ENCODE results near the gene MDP1. TPM values are rescaled to one million over a fixed set of nuclear protein-coding genes. Genes with fewer than 3 reads are reported as not detected.

MDP1 gene
- total and polyA plus RNA-seq, 2 experiments from 2014 or later, result 9.8 to 31.1 TPM

GRCh38 chr14:24260780-24261157 is 44.9 kb upstream of the MDP1 start (continued):
- TF ChIP-seq REST (IDR thresholded peaks at IDR 0.05; ENCODE audit: unreplicated experiment) (no peak), POLR2AphosphoS5 (IDR thresholded peaks at IDR 0.05; ENCODE audit: low read depth) (no peak), CREB1 (CRISPR knock-in tag; IDR thresholded peaks at IDR 0.05; ENCODE audit: low read depth) (no peak), STAT1 (IDR thresholded peaks at IDR 0.05; ENCODE audit: unreplicated experiment) (no peak), EZH2 (IDR thresholded peaks at IDR 0.05; ENCODE audit: low read depth, unreplicated experiment) (no peak), EZH2phosphoT487 (IDR thresholded peaks at IDR 0.05; ENCODE audit: unreplicated experiment) (no peak)

- H4K20me1 ChIP-seq (replicated peaks; ENCODE audit: insufficient read depth), result no peaks in the 10 kb centered on the region
- no peaks in the 10 kb centered on the region for H3K27me3 ChIP-seq (ENCODE audit: insufficient read depth)
- no peak overlapping the region for H3K27ac Mint-ChIP-seq
- peaks cover 7% of the 10 kb centered on the region; the same call in 2 of the 3 replicates for H3K4me1 Mint-ChIP-seq
- no peaks in the 10 kb centered on the region for H3K36me3 Mint-ChIP-seq (ENCODE audit: low read depth)
- H3K4me2 ChIP-seq, result no peak overlapping the region
- H3K4me3 Mint-ChIP-seq, result no peak overlapping the region; the same call in 2 of the 3 replicates
- H3K27ac ChIP-seq (ENCODE audit: low read depth), result no peak overlapping the region
- no peaks in the 10 kb centered on the region for H3K36me3 ChIP-seq (ENCODE audit: insufficient read depth)
- H3K4me1 ChIP-seq (ENCODE audit: insufficient read depth), result no peaks in the 10 kb centered on the region
- no peak overlapping the region for H2AFZ ChIP-seq
- DNase-seq (ENCODE audit: low spot score), result no peak
- no peaks in the 10 kb centered on the region for H3F3A ChIP-seq (replicated peaks; ENCODE audit: low read depth)
- H3K4me3 ChIP-seq, result no peak overlapping the region
- H3K9me2 ChIP-seq (ENCODE audit: insufficient read depth), result no peaks in the 10 kb centered on the region
- no peak for ATAC-seq
- no peaks in the 10 kb centered on the region for H3K79me2 ChIP-seq (replicated peaks; ENCODE audit: insufficient read depth)
- peaks cover 13% of the 10 kb centered on the region for H3K27me3 Mint-ChIP-seq (ENCODE audit: insufficient read depth, low read depth, poor library complexity)
- no peaks in the 10 kb centered on the region for H3K9me3 Mint-ChIP-seq
- TF ChIP-seq REST (IDR thresholded peaks at IDR 0.05; ENCODE audit: unreplicated experiment) (no peak), CTCF (conservative IDR thresholded peaks at IDR 0.05; ENCODE audit: low read depth in 2 of 2) (no peak), JUNB (IDR thresholded peaks at IDR 0.05; ENCODE audit: unreplicated experiment) (no peak), EZH2 (IDR thresholded peaks at IDR 0.05; ENCODE audit: low read depth, unreplicated experiment) (no peak), STAT1 (IDR thresholded peaks at IDR 0.05; ENCODE audit: unreplicated experiment) (no peak), ZNF331 (CRISPR knock-in tag; IDR thresholded peaks at IDR 0.05; ENCODE audit: low read depth) (no peak), EZH2phosphoT487 (IDR thresholded peaks at IDR 0.05; ENCODE audit: unreplicated experiment) (no peak), ZNF114 (CRISPR knock-in tag; IDR thresholded peaks at IDR 0.05) (no peak), CREB1 (CRISPR knock-in tag; IDR thresholded peaks at IDR 0.05; ENCODE audit: low read depth) (no peak), ETS1 (IDR thresholded peaks at IDR 0.05) (no peak)
These were observed 44.3 kb upstream of the MDP1 start for GRCh38 chr14:24260026-24260779.
